Brain microvascular endothelial cell (primary cell): ENCODE measurements around the gene TMPRSS13.

Source experiments
- DNase-seq: peaks from one replicate; pipeline ENCODE4 v3.0.0-alpha.2; 2020
- H3K27ac ChIP-seq: fragments of 250-450 bp; sonication (Bioruptor Pico); 2 replicates; pipeline ENCODE4 v1.5.1; 2020; ENCODE audit warnings: mild to moderate bottlenecking, moderate library complexity
- H3K27me3 ChIP-seq: fragments of 250-450 bp; sonication (Bioruptor Pico); replicated peaks from 2 replicates; pipeline ENCODE4 v1.5.1; 2020; ENCODE audit warnings: mild to moderate bottlenecking
- H3K36me3 ChIP-seq: fragments of 250-450 bp; sonication (Bioruptor Pico); replicated peaks from 2 replicates; pipeline ENCODE4 v1.5.1; 2020; ENCODE audit warnings: mild to moderate bottlenecking
- H3K4me3 ChIP-seq: 2 replicates; pipeline ENCODE4 v1.5.1; 2011; ENCODE audit warnings: low read depth, mild to moderate bottlenecking, control low read depth, low read length, moderate library complexity
- in situ Hi-C: cut with HindIII; loops from 2 replicates; pipeline ENCODE4 v1.10.0; 2017; ENCODE audit warnings: low sequenced_read_pairs, low pct_ligation_motif_present
- TF ChIP-seq, protein P1 (sequence below): IDR thresholded peaks from 2 replicates; pipeline ENCODE4 v1.5.1; 2011; ENCODE audit warnings: low read depth, mild to moderate bottlenecking, moderate library complexity, low read length, control low read depth, inconsistent platforms; ENCODE audit errors: missing control alignments

Gene TMPRSS13

DNA sequence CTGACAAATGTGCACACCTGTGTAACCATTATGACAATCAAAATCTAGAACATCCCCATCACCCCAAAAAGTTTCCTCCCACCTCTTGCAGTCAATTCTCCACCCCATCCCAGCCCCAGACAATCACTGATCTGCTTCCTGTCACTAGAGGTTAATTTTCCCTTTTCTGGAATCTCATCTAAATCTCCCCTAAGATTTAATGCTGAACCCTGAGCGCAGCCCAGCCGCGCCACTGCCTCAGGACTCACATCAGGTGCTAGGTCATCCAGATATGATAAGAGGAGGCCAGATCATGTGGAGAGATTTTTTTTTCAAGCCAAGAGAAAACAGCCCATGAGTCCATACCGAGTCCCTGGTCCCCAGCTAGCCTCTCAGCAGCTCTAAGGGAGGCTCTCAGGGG lies 4.3 kb upstream of the TMPRSS13 start:
- no peak for DNase-seq
- H3K27me3 ChIP-seq = no peaks in the 10 kb centered on the region
- in situ Hi-C loops = loop anchor here (25.0 kb wide), 1 partner anchor 96 kb away; no protein-coding TSS in a partner anchor

DNA sequence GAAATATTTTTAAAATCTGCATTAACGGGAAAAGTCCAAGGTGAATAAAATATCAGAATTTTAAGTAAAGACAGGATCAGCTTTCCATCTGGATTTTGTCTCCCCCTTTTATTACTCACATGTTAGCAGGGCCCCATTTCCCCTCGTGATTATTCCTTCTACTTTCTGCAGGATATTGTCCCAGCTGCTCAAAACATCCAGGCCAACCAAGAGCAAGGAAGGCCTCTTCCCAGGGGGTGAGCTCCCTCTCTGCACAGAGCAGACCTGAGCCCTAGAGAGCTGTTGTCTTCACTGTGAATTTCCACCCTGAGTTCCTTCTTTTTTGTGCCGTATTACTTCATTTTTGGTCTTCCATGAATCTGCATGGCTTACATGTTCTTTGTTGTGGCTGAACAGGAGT lies 3.7 kb upstream of the TMPRSS13 start:
- no peaks in the 10 kb centered on the region for H3K27me3 ChIP-seq

More for the DNA sequence above, 4.3 kb upstream of the TMPRSS13 start:
- TF ChIP-seq, protein P1, sequence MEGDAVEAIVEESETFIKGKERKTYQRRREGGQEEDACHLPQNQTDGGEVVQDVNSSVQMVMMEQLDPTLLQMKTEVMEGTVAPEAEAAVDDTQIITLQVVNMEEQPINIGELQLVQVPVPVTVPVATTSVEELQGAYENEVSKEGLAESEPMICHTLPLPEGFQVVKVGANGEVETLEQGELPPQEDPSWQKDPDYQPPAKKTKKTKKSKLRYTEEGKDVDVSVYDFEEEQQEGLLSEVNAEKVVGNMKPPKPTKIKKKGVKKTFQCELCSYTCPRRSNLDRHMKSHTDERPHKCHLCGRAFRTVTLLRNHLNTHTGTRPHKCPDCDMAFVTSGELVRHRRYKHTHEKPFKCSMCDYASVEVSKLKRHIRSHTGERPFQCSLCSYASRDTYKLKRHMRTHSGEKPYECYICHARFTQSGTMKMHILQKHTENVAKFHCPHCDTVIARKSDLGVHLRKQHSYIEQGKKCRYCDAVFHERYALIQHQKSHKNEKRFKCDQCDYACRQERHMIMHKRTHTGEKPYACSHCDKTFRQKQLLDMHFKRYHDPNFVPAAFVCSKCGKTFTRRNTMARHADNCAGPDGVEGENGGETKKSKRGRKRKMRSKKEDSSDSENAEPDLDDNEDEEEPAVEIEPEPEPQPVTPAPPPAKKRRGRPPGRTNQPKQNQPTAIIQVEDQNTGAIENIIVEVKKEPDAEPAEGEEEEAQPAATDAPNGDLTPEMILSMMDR = no peak
- Histone ChIP-seq H3K4me3 (no peak overlapping the region), H3K27ac (no peak overlapping the region), H3K36me3 (no peaks in the 10 kb centered on the region)

DNA sequence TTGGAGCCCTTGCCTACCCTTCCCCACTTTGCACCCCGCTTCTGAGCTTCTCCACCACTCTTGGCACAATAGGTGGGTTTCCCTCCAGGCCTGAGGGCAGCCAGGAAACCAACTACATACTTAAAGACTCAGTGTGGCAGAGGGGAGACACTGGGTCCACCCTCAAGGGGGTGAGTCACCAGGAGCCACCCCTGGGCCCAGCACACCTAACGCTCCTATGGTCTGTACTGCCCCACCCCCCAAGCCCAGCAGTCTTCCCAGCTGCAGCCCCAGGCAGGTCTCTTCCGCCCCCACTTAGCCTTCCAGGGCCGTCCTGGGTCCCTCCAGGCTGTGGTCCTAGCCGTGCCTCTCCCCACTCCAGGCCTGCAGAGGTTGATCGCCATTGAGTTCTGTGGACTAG lies 3.2 kb upstream of the TMPRSS13 start:
- in situ Hi-C loops = loop anchor here (25.0 kb wide), 1 partner anchor 95 kb away; no protein-coding TSS in a partner anchor
- H3K4me3 ChIP-seq = no peak overlapping the region
- no peaks in the 10 kb centered on the region for H3K36me3 ChIP-seq
- no peak overlapping the region for H3K27ac ChIP-seq
- no peaks in the 10 kb centered on the region for H3K27me3 ChIP-seq
- DNase-seq = no peak
- TF ChIP-seq, protein P1 = no peak

More for the DNA sequence above, 3.7 kb upstream of the TMPRSS13 start:
- no peak for DNase-seq
- H3K27ac ChIP-seq = no peak overlapping the region
- TF ChIP-seq, protein P1 = no peak
- in situ Hi-C loops = loop anchor here (25.0 kb wide), 1 partner anchor 96 kb away; no protein-coding TSS in a partner anchor
- no peak overlapping the region for H3K4me3 ChIP-seq
- no peaks in the 10 kb centered on the region for H3K36me3 ChIP-seq

DNA sequence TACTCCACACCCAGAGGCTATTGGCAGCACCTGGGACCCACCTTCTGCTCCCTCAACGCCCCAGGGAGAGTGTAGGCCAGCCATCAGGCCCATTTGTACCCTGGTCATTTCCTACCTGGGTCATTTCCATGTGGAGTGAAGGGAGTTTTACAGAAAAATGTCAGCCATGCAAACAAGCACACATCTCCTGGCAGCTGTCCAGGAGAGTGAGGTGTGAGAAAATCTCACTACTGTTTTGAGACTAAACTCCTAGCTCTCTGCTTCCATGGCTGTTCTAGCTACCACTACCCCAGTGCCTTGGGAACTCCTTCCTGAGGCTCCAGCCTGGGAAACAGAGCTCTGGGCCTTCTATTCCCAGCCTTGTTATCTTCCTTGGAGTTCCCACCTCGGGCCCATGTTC lies 2.8 kb upstream of the TMPRSS13 start:
- H3K36me3 ChIP-seq = no peaks in the 10 kb centered on the region
- in situ Hi-C loops = loop anchor here (25.0 kb wide), 1 partner anchor 95 kb away; no protein-coding TSS in a partner anchor
- H3K27me3 ChIP-seq = no peaks in the 10 kb centered on the region
- no peak for DNase-seq
- TF ChIP-seq, protein P1 = no peak
- no peak overlapping the region for H3K27ac ChIP-seq
- no peak overlapping the region for H3K4me3 ChIP-seq

DNA sequence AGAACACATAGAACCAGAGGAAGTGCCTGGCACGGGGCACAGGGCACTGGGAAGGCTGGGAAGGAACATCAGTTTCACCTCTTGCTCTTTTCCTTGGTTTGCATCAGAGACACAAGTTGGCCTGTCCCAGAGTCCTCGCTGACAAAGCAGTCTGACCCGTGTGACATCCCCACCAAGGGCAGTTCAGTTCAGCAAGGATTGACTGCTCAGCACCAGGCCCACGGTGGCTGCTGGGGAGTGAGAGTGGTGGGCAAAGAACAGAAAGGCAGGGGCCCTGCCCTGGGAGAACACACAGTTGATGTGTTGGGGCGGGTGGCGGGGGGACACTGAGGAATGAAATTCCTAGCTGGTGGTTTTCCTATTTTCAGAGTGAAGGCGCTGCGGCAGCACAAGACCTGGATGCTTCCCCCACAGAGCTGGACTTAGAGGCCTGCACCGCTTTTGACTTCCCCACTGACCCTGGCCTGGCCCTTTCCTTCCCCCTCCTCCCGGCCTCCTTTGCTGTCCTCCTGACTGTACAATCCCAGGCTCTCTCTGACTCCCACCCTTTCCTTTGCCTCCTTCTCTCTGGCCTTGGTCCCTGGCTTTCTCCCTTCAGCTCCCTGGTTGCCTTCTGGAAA lies 2.2 kb upstream of the TMPRSS13 start:
- no peaks in the 10 kb centered on the region for H3K27me3 ChIP-seq
- H3K4me3 ChIP-seq = no peak overlapping the region
- no peak for DNase-seq
- TF ChIP-seq, protein P1 = no peak
- no peaks in the 10 kb centered on the region for H3K36me3 ChIP-seq
- no peak overlapping the region for H3K27ac ChIP-seq
- in situ Hi-C loops = loop anchor here (25.0 kb wide), 1 partner anchor 94 kb away; no protein-coding TSS in a partner anchor
